SJSA1 (cell line): ENCODE measurements around the gene ECE2. TPM values are rescaled to one million over a fixed set of nuclear protein-coding genes. Genes with fewer than 3 reads are reported as not detected.

ENCODE experiments used
- DNase-seq, 2 experiments: peaks; one replicate each; pipeline ENCODE4 v3.0.0-alpha.2; 2015 to 2020; ENCODE audit warnings: low spot score in 2 of 2, low read depth in 1 of 2
- H3K27ac ChIP-seq: fragments of 250-450 bp; sonication (Bioruptor Pico); 2 replicates; pipeline ENCODE4 v1.5.1; 2020; ENCODE audit warnings: mild to moderate bottlenecking, moderate library complexity
- H3K27me3 ChIP-seq: fragments of 250-450 bp; sonication (Bioruptor Pico); replicated peaks from 2 replicates; pipeline ENCODE4 v1.5.1; 2020; ENCODE audit warnings: mild to moderate bottlenecking, moderate library complexity
- H3K36me3 ChIP-seq: fragments of 250-450 bp; sonication (Bioruptor Pico); 2 replicates; pipeline ENCODE4 v1.5.1; 2020; ENCODE audit warnings: mild to moderate bottlenecking
- H3K4me1 ChIP-seq: fragments of 250-450 bp; sonication (Bioruptor Pico); replicated peaks from 2 replicates; pipeline ENCODE4 v1.6.1; 2021; ENCODE audit warnings: mild to moderate bottlenecking
- H3K4me3 ChIP-seq: fragments of 250-450 bp; sonication (Bioruptor Pico); 2 replicates; pipeline ENCODE4 v1.5.1; 2020; ENCODE audit warnings: mild to moderate bottlenecking
- H3K9me3 ChIP-seq: fragments of 250-450 bp; sonication (Bioruptor Pico); replicated peaks from 2 replicates; pipeline ENCODE4 v1.5.1; 2020; ENCODE audit warnings: mild to moderate bottlenecking
- total RNA-seq: library from RNA; depleted of rRNA; stranded (reverse); fragments of >200 nt; shearing (Covaris generic); gene quantifications from 2 replicates; pipeline ENCODE4 v1.2.3, GENCODE V29; 2014; rRNA removed

Gene ECE2
- not detected in 2 replicates for total RNA-seq

DNA sequence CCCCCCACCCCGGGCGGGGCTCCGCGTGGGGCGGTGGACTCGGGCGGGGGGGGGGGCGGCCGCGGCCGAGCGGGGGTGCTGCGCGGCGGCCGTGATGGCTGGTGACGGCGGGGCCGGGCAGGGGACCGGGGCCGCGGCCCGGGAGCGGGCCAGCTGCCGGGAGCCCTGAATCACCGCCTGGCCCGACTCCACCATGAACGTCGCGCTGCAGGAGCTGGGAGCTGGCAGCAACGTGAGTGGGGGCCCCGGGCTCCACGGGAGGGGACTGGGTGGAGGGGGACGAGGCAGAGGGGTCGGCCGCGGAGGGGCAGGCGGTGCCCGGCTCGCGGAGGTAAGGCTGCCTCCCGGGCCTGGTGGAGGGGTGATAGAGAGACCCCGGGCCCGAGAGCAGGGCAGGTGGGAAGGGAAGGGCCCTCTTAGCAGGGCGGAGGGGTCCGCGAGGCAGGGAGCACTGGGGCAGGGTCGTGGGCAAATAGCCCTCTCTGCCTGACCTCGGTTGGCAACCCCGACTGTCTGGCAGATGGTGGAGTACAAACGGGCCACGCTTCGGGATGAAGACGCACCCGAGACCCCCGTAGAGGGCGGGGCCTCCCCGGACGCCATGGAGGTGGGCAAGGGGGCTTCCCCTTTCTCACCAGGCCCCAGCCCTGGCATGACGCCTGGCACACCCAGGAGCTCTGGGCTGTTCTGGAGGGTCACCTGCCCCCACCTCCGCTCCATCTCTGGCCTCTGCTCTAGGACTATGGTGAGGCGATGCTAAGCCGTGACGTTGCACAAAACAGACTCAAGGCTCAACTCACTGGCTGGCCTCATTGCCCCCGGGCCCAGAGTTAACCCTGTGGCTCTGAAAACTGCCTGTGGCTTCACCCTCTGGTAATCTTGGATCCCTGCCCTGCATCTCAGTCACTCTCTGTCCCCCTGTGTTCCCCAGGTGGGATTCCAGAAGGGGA lies at the start of gene ECE2:
Gene ECE2 (plus strand): TSS at position 62 of the 950 bp plus-strand sequence. CDS start 132 bp downstream, at position 194.
- Histone ChIP-seq H3K4me3 (no peak within 1 kb of the TSS), H3K36me3 (no peaks in the 10 kb centered on the region), H3K27ac (no peak within 1 kb of the TSS), H3K27me3 (peaks cover 32% of the 10 kb centered on the region), H3K4me1 (no peaks in the 10 kb centered on the region), H3K9me3 (no peaks in the 10 kb centered on the region)
- DNase-seq = no peak

DNA sequence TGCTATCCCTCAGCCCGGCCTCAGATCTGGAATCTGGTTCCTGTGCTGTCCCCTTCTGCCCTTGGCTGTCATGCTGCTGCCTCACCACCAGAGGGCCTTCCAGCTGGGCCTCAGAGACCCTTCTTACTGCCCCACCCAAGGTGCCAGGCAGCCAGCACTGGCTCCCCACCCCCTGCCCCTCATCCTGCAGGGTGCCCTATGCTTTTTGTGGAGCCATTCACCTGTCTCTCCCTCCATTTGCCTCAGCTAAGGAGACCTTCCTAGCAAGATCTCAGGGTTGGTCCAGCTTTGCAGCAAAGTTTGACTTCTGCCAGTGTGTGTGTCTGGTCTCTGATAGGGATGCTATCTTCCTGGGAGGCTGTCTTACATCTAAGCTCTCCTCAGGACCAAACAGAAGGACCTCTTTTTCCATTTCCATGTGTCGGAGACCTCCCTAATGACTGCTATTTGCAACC lies 48.3 kb upstream of the ECE2 start:
- DNase-seq = no peak
- Histone ChIP-seq H3K4me1 (peaks cover 18% of the 10 kb centered on the region), H3K27ac (no peak overlapping the region), H3K27me3 (peaks cover 42% of the 10 kb centered on the region), H3K4me3 (no peak overlapping the region), H3K36me3 (no peaks in the 10 kb centered on the region), H3K9me3 (peaks cover 3% of the 10 kb centered on the region; the same call in 1 of the 2 replicates)

DNA sequence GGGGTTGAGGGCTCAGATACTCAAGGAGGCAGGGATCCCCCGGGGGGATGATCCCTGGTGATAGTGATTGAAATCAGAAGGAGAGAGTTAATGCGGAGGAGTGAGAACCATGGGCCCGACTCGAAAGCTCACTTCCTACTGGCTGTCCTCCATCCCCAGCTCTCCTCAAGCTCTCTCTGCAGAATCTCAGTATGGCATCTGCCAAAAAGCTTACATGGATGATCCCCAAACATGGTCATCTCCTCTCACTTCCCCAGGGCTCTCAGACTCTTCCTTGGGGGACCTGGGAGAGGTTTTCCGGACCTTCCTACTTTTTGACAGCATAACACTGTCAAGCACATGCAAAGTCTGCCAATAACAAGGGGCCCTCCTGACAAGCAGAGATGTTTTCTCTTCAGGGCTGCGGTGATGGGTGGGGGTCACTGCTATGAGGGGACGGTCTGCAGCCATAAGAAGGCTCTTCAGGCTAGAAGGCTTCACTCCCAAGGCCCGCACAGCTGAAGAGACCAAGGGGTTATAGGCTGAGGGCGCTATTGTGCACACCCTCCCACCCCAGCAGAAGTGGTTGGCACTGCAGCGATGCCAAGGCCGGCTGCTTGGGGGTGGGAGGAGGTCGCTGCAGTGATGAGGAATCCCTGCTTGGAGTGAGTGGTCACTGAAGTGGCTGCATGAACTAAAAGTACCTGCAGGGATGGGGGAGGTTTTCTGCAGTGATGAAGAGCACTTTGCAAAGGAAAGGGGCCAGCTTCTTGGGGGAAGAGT lies 47.3 kb upstream of the ECE2 start:
- Histone ChIP-seq H3K4me3 (no peak overlapping the region), H3K27ac (no peak overlapping the region), H3K27me3 (peaks cover 42% of the 10 kb centered on the region), H3K36me3 (no peaks in the 10 kb centered on the region), H3K9me3 (peaks cover 3% of the 10 kb centered on the region; the same call in 1 of the 2 replicates), H3K4me1 (peaks cover 18% of the 10 kb centered on the region)
- no peak for DNase-seq

DNA sequence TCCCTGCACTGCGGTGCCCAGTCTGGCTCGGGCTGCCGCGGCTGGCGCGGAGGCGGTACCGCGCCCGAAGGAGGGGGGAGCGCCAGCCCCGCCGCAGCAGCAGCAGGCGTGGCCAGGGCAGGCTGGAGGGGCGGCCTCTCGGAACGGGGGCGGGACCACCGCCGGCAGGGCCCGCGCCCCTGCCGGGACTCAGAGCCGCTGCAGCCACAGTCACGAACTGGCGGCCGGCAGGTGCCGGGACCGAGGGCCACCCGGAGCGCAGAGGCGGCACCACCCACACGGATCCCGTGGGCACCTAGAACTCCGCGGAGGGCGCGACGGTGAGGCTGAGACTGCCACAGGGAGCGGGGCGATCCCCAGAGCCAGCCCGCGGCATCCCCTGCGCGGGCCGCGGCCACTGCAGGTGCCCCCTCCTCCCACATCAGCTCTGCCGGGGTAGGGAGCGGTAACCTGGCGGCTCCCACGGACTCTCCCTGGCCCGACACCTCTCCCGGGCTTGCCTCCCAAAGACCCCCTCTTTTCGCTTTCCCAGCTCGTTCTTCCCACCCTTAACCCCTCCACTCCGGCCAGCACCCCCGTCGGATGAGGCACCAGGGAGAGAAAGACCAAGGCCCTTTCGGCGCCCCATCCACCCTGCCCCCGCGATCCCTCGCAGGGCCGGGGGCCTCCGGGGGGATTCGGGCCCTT lies 46.3 kb upstream of the ECE2 start, which contains the start of gene VWA5B2:
Gene VWA5B2 (plus strand): TSS at position 192 of the 687 bp plus-strand sequence. CDS start 944 bp downstream, outside the sequence.
- Histone ChIP-seq H3K36me3 (no peaks in the 10 kb centered on the region), H3K9me3 (peaks cover 3% of the 10 kb centered on the region; the same call in 1 of the 2 replicates), H3K27ac (no peak within 1 kb of the TSS), H3K4me1 (peaks cover 18% of the 10 kb centered on the region), H3K4me3 (peak within 1 kb of the TSS; percentile 24), H3K27me3 (peaks cover 42% of the 10 kb centered on the region)
- DNase-seq = peak; percentile 45 to 64

DNA sequence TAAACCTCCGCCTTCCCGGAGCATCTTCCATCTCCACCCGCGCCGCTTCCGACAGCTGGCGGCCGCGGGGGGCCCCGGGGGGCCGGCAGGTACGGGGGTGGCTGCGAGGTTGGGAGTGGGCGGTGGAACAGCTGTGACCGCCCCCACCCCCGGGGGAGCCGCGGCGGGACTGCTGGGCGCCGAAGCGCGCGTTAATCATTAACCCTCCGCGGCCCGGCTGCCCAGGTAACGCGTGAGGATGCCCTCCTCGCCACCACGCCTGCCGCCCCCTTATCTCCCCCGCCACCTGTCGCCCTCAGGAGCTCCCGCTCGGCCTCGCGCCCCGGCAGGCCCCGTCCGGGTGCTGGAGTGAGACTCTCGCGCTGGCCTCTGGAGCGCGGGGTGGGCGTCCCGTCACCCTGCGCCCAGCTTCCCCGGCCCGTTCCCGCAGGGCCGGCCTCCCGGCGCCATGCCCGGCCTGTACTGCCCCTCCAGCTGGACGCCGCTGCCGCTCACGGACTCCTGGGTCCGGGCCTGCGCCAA lies 45.7 kb upstream of the ECE2 start:
- no peak overlapping the region for H3K4me3 ChIP-seq
- no peak for DNase-seq
- no peak overlapping the region for H3K27ac ChIP-seq
- peaks cover 18% of the 10 kb centered on the region for H3K4me1 ChIP-seq
- peaks cover 3% of the 10 kb centered on the region; the same call in 1 of the 2 replicates for H3K9me3 ChIP-seq
- no peaks in the 10 kb centered on the region for H3K36me3 ChIP-seq
- peaks cover 42% of the 10 kb centered on the region for H3K27me3 ChIP-seq

DNA sequence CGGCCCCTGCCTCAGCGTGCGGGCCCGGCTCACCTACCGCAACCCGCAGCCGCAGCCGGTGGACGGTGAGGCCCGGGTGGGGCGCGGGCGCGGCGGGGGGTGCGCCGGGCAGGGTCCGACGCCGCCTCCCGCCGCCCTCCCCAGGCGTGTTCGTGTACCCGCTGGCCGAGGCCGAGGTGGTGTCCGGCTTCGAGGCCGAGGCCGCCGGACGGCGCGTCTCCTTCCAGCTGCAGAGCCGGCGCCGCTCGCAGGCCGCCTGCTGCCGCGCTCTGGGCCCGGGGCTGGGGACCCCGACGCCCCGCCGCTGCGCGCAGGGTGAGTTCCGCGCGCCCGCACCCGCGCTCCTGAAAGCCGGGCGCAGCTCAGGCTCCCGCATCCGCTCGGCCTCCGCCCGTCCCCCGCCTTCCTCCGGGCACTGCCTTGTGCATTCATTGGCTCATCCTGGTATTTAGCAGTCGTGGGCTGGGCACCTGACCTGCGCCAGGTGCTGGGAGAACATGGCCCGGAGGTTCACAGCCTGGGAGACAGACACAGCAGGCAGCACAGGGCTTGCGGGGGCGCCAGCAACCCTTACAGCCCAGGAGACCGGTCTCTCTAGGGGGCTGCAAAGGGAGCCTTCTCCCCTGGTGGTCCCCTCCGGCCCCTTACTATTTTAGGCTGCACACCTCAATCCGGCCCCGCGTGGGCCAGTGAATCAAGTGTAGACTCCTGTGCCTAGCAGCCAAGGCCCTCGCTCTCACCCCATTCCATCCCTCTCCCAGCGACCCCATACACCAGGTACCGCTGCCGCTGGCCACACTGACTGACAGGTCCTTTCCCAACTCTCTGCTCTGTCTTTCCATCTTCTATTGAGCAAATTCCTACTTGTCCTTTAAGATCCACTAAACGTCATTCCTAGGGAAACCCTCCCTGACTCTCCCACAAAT lies 45.0 kb upstream of the ECE2 start:
- Histone ChIP-seq H3K4me1 (peaks cover 18% of the 10 kb centered on the region), H3K27me3 (peaks cover 42% of the 10 kb centered on the region), H3K27ac (no peak overlapping the region), H3K9me3 (peaks cover 3% of the 10 kb centered on the region; the same call in 1 of the 2 replicates), H3K4me3 (no peak overlapping the region), H3K36me3 (no peaks in the 10 kb centered on the region)
- no peak for DNase-seq

DNA sequence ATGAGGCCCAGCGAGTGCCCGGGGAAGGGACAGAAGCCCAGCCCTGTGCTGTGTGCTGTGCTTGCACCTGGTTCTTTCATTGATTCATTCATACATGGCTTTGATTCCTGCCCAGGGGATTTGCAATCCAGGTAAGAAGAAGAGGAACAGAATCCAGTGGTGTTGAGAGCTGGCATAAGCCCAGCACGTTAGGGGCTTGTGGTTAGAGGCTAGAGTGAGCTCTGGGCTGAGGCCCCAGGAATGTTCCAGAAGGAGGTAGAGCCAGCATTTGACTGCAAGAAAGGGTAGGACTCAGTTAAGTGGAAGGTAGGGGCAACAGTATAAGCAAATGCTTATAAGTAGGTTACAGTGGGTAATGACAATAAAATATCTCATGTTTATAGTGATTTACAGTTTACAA lies 44.2 kb upstream of the ECE2 start:
- DNase-seq = no peak
- Histone ChIP-seq H3K36me3 (no peaks in the 10 kb centered on the region), H3K4me3 (no peak overlapping the region), H3K27ac (no peak overlapping the region), H3K4me1 (peaks cover 18% of the 10 kb centered on the region), H3K27me3 (peaks cover 42% of the 10 kb centered on the region), H3K9me3 (peaks cover 3% of the 10 kb centered on the region; the same call in 1 of the 2 replicates)

DNA sequence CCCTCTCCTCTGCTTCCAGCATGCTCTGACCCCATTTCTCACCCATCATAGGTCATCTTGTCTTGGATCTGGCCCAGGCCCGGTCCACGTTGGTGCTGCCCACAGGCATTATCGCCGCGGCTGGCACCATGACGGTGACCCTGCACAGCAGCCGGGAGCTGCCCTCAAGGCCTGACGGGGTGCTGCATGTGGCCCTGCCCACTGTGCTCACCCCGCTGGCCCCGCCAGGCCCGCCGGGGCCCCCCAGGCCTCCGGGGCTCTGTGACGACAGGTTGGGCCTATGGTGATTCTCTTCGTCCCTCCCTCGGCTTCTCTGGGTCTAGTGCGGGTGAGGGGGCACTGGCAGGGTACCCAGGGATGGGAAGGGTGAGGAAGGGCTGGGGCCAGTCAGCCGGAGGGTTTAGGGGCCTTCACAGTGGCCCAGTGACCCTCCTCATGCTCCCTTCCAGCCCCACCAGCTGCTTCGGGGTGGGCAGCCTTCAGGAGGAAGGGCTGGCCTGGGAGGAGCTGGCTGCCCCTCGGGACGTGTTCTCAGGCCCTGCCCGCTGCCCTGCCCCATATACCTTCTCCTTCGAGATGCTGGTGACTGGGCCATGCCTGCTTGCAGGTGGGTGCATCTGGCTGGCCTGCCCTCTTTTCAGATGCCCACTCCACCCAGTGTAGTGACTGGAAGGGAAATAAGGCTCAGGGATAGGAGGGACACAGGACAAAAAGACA lies 42.5 kb upstream of the ECE2 start:
- Histone ChIP-seq H3K27me3 (peaks cover 40% of the 10 kb centered on the region), H3K4me3 (no peak overlapping the region), H3K9me3 (no peaks in the 10 kb centered on the region; the same call in 1 of the 2 replicates), H3K27ac (no peak overlapping the region), H3K4me1 (peaks cover 18% of the 10 kb centered on the region), H3K36me3 (no peaks in the 10 kb centered on the region)
- no peak for DNase-seq

DNA sequence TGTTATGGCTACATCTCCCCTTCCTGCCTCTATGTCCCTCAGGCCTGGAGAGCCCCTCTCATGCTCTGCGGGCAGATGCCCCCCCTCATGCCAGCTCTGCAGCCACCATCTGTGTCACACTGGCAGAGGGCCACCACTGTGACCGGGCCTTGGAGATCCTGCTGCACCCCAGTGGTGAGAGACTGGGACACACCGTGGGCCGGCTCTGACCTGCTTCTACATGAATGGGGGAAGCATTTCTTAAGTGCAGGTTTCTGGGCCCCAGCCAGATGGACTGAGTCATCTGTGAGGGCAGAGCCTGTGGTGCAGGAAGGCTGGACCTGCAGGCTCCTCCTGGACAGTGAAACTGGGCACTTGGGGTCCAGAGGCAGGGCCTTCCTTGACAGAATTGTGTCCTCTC lies 41.6 kb upstream of the ECE2 start:
- Histone ChIP-seq H3K27me3 (peaks cover 33% of the 10 kb centered on the region), H3K9me3 (no peaks in the 10 kb centered on the region; the same call in 1 of the 2 replicates), H3K4me1 (peaks cover 16% of the 10 kb centered on the region), H3K4me3 (no peak overlapping the region), H3K36me3 (no peaks in the 10 kb centered on the region), H3K27ac (no peak overlapping the region)
- DNase-seq = peak; percentile 45 to 81

DNA sequence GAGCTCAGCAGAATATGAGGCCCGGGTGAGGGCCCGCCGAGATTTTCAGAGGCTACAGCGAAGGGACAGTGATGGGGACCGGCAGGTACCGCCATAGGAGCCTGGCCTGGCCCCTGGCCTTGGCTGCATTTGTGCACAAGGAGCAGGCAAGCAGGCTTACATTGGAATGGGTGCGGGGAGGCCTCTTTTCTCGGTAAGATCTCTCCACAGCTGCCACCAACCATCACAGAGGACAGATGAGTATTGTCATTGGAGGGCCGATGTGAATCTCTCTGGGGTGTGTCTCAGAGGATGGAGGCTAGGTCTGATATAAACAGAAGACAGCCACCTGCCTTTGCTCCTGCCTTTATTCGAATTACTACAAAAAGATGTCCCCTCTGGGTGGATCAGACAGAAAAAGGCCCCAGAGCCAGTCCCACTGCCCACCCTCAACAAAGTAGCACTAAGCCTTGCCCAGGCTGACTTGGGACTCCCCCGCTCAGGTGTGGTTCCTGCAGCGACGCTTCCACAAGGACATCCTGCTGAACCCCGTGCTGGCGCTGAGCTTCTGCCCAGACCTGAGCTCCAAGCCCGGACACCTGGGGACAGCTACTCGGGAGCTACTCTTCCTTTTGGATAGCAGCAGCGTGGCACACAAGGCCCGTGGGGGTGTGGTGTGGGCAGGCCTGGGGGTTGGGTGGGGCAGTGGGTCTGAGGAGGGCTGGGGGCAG lies 41.0 kb upstream of the ECE2 start:
- no peak overlapping the region for H3K4me3 ChIP-seq
- no peaks in the 10 kb centered on the region; the same call in 1 of the 2 replicates for H3K9me3 ChIP-seq
- H3K27me3 ChIP-seq = peaks cover 27% of the 10 kb centered on the region
- H3K27ac ChIP-seq = no peak overlapping the region
- no peaks in the 10 kb centered on the region for H3K36me3 ChIP-seq
- no peak for DNase-seq
- peaks cover 10% of the 10 kb centered on the region for H3K4me1 ChIP-seq

DNA sequence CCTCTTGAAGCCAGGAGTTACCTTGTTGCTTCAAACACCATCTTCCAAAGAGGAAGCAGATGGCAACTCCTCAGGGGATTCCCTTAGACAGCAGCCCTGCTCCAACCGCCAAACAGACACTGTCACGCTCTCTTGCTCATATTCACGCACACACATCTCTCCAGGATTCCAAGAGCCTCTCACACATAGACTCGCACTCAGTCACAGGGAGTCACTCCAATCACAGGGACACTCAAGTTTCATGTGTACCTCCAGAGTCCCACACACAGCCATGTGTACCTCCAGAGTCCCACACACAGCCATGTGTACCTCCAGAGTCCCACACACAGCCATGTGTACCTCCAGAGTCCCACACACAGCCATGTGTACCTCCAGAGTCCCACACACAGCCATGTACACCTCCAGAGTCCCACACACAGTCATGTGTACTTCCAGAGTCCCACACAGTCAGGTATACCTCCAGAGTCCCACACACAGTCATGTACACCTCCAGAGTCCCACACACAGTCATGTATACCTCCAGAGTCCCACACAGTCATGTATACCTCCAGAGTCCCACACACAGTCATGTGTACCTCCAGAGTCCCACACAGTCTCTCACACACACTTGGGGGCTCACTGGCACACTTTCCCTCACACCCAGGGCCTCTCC lies 40.3 kb upstream of the ECE2 start:
- peaks cover 20% of the 10 kb centered on the region for H3K27me3 ChIP-seq
- H3K27ac ChIP-seq = no peak overlapping the region
- no peaks in the 10 kb centered on the region for H3K36me3 ChIP-seq
- H3K4me1 ChIP-seq = peaks cover 3% of the 10 kb centered on the region
- no peak for DNase-seq
- H3K9me3 ChIP-seq = no peaks in the 10 kb centered on the region; the same call in 1 of the 2 replicates
- no peak overlapping the region for H3K4me3 ChIP-seq
